OCI-LY7 (cell line): Measurements from ENCODE around the gene RANBP17. TPM values are rescaled to one million over a fixed set of nuclear protein-coding genes. Genes with fewer than 3 reads are reported as not detected.

ENCODE experiments used
- Bru-seq: library from RNA; stranded (reverse); fragments of 400-500 nt; gene quantifications from one replicate; lab custom pipeline; 2021; lab: Mats Ljungman, UMichigan
- BruChase-seq, 2 experiments: library from RNA; stranded (reverse); fragments of 400-500 nt; gene quantifications; one replicate each; lab custom pipeline; 2021; lab: Mats Ljungman, UMichigan
- BruUV-seq: library from RNA; stranded (reverse); fragments of 400-500 nt; replicated peaks from 2 replicates; lab custom pipeline; 2021; lab: Mats Ljungman, UMichigan
- CTCF ChIA-PET: fragments of 300-600 bp; sonication (Branson Sonifier 250); formaldehyde crosslinking; loops from one replicate; lab custom pipeline; 2022; ENCODE audit warnings: antibody characterized with exemption; ENCODE audit not compliant: unreplicated experiment; lab: Charles Lee
- POLR2A ChIA-PET: fragments of 300-600 bp; sonication (Branson Sonifier 250); formaldehyde crosslinking; loops from one replicate; lab custom pipeline; 2022; ENCODE audit warnings: antibody characterized with exemption; lab: Charles Lee
- DNase-seq: peaks from one replicate; pipeline ENCODE4 v3.0.0-alpha.2; 2015; ENCODE audit warnings: low spot score
- H2AFZ ChIP-seq: fragments of 200-600 bp; sonication (generic), shearing (Covaris generic); 2 replicates; pipeline ENCODE4 v1.6.1; 2014; ENCODE audit warnings: mild to moderate bottlenecking, antibody characterized with exemption, low read length, moderate library complexity
- H3K27ac ChIP-seq: fragments of 200-600 bp; sonication (generic); 2 replicates; pipeline ENCODE4 v1.5.1; 2014; ENCODE audit warnings: mixed run types, low read depth, mild to moderate bottlenecking, moderate library complexity, low read length, inconsistent platforms; ENCODE audit not compliant: poor library complexity, severe bottlenecking
- H3K36me3 ChIP-seq: fragments of 200-600 bp; sonication (generic); 2 replicates; pipeline ENCODE4 v1.6.1; 2014; ENCODE audit warnings: mild to moderate bottlenecking, antibody characterized with exemption, low read length, moderate library complexity, mixed read lengths; ENCODE audit not compliant: insufficient read depth
- H3K4me1 ChIP-seq: fragments of 200-600 bp; sonication (generic); 2 replicates; pipeline ENCODE4 v1.5.1; 2014; ENCODE audit warnings: mild to moderate bottlenecking, low read length; ENCODE audit not compliant: insufficient read depth, poor library complexity, severe bottlenecking
- H3K4me2 ChIP-seq: fragments of 200-600 bp; sonication (generic); 2 replicates; pipeline ENCODE4 v1.6.1; 2014; ENCODE audit warnings: mild to moderate bottlenecking, low read length
- H3K4me3 ChIP-seq: fragments of 200-600 bp; sonication (generic); 2 replicates; pipeline ENCODE4 v1.5.1; 2014; ENCODE audit warnings: mild to moderate bottlenecking, low read depth, low read length; ENCODE audit not compliant: poor library complexity, severe bottlenecking
- H3K79me2 ChIP-seq: fragments of 200-600 bp; sonication (generic); 2 replicates; pipeline ENCODE4 v1.6.1; 2016; ENCODE audit warnings: low read depth, mild to moderate bottlenecking, low read length, moderate library complexity, mixed read lengths; ENCODE audit not compliant: insufficient read depth
- H3K9me2 ChIP-seq: fragments of 200-600 bp; sonication (generic); 2 replicates; pipeline ENCODE4 v1.6.1; 2016; ENCODE audit warnings: mild to moderate bottlenecking, low read length, mixed read lengths; ENCODE audit not compliant: insufficient read depth
- H3K9me3 ChIP-seq: fragments of 200-600 bp; sonication (generic); 2 replicates; pipeline ENCODE4 v1.6.1; 2014; ENCODE audit warnings: mild to moderate bottlenecking, mixed run types, low read length, mixed read lengths
- H4K20me1 ChIP-seq: fragments of 200-600 bp; sonication (generic); 2 replicates; pipeline ENCODE4 v1.6.1; 2014; ENCODE audit warnings: mild to moderate bottlenecking, antibody characterized with exemption, low read length, moderate library complexity, mixed read lengths; ENCODE audit not compliant: insufficient read depth
- CTCF ChIP-seq: fragments of 200-600 bp; sonication (generic); conservative IDR thresholded peaks from 2 replicates; pipeline ENCODE4 v1.5.1; 2014; ENCODE audit warnings: mild to moderate bottlenecking, antibody characterized with exemption, low read length, moderate library complexity, mixed read lengths
- EZH2phosphoT487 ChIP-seq: fragments of 200-600 bp; sonication (generic); IDR thresholded peaks from 2 replicates; pipeline ENCODE4 v1.6.1; 2018; ENCODE audit warnings: low read depth, borderline replicate concordance, mild to moderate bottlenecking, mixed run types, antibody characterized with exemption, low read length, moderate library complexity, mixed read lengths
- intact Hi-C: fragments of 100-400 bp; cut with micrococcal nuclease; formaldehyde crosslinking; loops from one replicate; pipeline ENCODE4 v1.10.0; 2022; ENCODE audit not compliant: unreplicated experiment
- long read RNA-seq: library from polyadenylated mRNA; stranded (forward); transcript quantifications from one replicate; pipeline ENCODE4 v2.0.0, GENCODE V29; 2022
- total RNA-seq, 2 experiments: library from RNA; depleted of rRNA in 1 of 2; stranded (reverse); fragments of >200 nt in 1 of 2; shearing (Covaris generic) in 1 of 2; gene quantifications; 2 replicates each; pipeline ENCODE4 v1.2.3, GENCODE V29; 2014 to 2022

The RANBP17 gene
- total RNA-seq (2014; rRNA removed; shearing (Covaris generic)) (not detected in 2 replicates), total RNA-seq (2022) (not detected in 2 replicates), Bru-seq, nascent RNA (percentile 5 among the genes with signal in this experiment), BruChase-seq, experiment 1, labeled RNA remaining after a 6-hour chase (percentile 5 among the genes with signal in this experiment), BruChase-seq, experiment 2, labeled RNA remaining after a 2-hour chase (percentile 8 among the genes with signal in this experiment)
- long read RNA-seq: 0 reads

- intact Hi-C loops: no loop called here
- H2AFZ ChIP-seq: no peak within 1 kb of the TSS
- no peak within 1 kb of the TSS for H3K4me3 ChIP-seq
- no peaks in the 10 kb centered on the region for H3K4me1 ChIP-seq
- no peaks in the 10 kb centered on the region for H4K20me1 ChIP-seq
- no peak for TF ChIP-seq EZH2phosphoT487
- TF ChIP-seq CTCF: no peak
- POLR2A ChIA-PET: no interaction called here
- no peak within 1 kb of the TSS for H3K4me2 ChIP-seq
- no TSS peak for BruUV-seq
- no peaks in the 10 kb centered on the region for H3K9me2 ChIP-seq
- no peak for DNase-seq
- H3K79me2 ChIP-seq: no peaks in the 10 kb centered on the region
- peaks cover 13% of the 10 kb centered on the region for H3K9me3 ChIP-seq
- H3K27ac ChIP-seq: no peak within 1 kb of the TSS
- CTCF ChIA-PET: no interaction called here
- no peaks in the 10 kb centered on the region for H3K36me3 ChIP-seq
These were observed at the start of gene RANBP17 for GRCh38 chr5:170861917-170862766. RANBP17 (plus strand) TSS chr5:170862018.

GRCh38 chr5:170813231-170813630 is 48.6 kb upstream of the RANBP17 start:
- Histone ChIP-seq H3K9me3 (no peaks in the 10 kb centered on the region), H3K27ac (no peak overlapping the region), H3K4me2 (no peak overlapping the region), H3K4me1 (no peaks in the 10 kb centered on the region), H2AFZ (no peak overlapping the region), H3K36me3 (no peaks in the 10 kb centered on the region), H3K79me2 (no peaks in the 10 kb centered on the region), H3K9me2 (no peaks in the 10 kb centered on the region), H3K4me3 (no peak overlapping the region), H4K20me1 (no peaks in the 10 kb centered on the region)
- intact Hi-C loops: no loop called here
- TF ChIP-seq EZH2phosphoT487 (no peak), CTCF (no peak)
- ChIA-PET CTCF (no interaction called here), POLR2A (no interaction called here)
- no peak for DNase-seq
- no TSS peak for BruUV-seq

- Histone ChIP-seq H3K4me3 (no peak overlapping the region), H3K4me1 (no peaks in the 10 kb centered on the region), H4K20me1 (no peaks in the 10 kb centered on the region), H3K4me2 (no peak overlapping the region), H2AFZ (no peak overlapping the region), H3K79me2 (no peaks in the 10 kb centered on the region), H3K9me3 (no peaks in the 10 kb centered on the region), H3K27ac (no peak overlapping the region), H3K9me2 (no peaks in the 10 kb centered on the region), H3K36me3 (no peaks in the 10 kb centered on the region)
- CTCF ChIA-PET: no interaction called here
- no peak for DNase-seq
- intact Hi-C loops: no loop called here
- no TSS peak for BruUV-seq
- TF ChIP-seq CTCF: no peak
- no peak for TF ChIP-seq EZH2phosphoT487
- POLR2A ChIA-PET: no interaction called here
These were observed 44.6 kb upstream of the RANBP17 start for GRCh38 chr5:170817195-170817594.
